RWPE1 (cell line): Measurements from ENCODE around the gene ADAMTS13.
A peak's percentile ranks its signal among the peaks of the same experiment; 100 is the strongest.

Experiments used
- CTCF ChIA-PET: fragments of 350-600 bp; sonication (Branson Sonifier 250); formaldehyde crosslinking; extraction: SDS; loops from one replicate; lab custom pipeline; 2021; lab: Yijun Ruan, JAX
- POLR2A ChIA-PET: fragments of 400-600 bp; formaldehyde crosslinking; extraction: SDS; loops from one replicate; lab custom pipeline; 2020; ENCODE audit warnings: antibody characterized with exemption; ENCODE audit not compliant: low non-redundant PET; lab: Yijun Ruan, JAX
- DNase-seq: peaks from one replicate; pipeline ENCODE4 v3.0.0; 2012; ENCODE audit warnings: low spot score
- H3K27ac ChIP-seq: fragments of 450-650 bp; 2 replicates; pipeline ENCODE4 v1.5.1; 2017
- CTCF ChIP-seq: fragments of 450-650 bp; conservative IDR thresholded peaks from 2 replicates; pipeline ENCODE4 v1.5.1; 2017; ENCODE audit warnings: low read depth, mild to moderate bottlenecking

ADAMTS13 gene

DNA sequence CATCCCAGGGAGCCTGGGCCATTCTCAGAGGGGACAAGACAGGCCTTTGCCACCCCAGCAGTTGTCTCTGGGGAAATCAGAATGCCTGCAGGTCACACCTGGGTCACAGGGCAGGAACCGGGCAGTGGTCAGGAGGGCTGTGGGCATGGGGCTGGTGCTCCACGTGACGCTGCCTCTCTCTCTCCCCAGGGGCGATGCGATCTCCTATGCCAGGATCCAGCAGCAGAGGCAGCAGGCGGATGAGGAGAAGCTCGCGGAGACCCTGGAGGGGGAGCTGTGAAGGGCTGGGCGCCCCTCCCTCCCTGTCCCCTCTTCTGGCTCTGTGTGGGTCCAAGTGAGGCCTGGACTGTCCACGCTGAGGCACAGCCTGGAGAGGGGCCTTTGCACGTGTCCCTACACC, 46.2 kb downstream of the ADAMTS13 start:
- no peak for DNase-seq
- ChIA-PET POLR2A (interaction anchor here (1.8 kb wide), 1 partner anchor 10 kb away, joined by 5 read pairs; the partner anchor contains the start of gene SLC2A6), CTCF (no interaction called here)
- no peak for TF ChIP-seq CTCF
- H3K27ac ChIP-seq: no peak overlapping the region

DNA sequence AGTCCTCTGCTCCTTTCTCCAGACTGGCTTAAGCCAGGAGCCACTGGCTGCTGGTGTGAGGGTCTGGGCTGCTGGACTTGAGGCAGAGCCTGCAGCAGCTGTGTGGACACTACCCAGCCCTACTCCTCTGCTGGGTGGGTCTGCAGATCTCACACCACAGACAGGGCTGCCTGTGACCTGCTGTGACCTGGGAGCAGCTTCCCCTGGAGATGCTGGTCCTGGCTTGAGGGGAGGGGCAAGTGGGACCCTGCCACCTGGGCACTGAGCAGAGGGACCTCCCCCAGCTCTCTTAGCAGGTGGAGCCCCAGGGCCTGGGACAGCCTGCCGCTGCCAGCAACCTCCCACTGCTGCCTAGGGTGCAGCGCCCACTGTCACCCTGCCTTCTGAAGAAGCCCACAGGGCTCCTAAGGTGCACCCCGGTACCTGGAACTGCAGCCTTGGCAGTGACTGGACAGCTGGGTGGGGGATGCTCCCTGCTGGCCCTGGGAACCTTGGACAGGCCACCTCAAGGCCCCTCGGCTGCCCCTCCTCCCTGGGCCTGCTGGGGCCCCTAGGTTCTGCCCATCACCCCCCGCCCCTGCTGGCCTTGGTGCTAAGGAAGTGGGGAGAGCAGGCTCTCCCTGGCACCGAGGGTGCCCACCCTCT, 46.7 kb downstream of the ADAMTS13 start:
- no peak overlapping the region for H3K27ac ChIP-seq
- TF ChIP-seq CTCF: no peak
- ChIA-PET POLR2A (interaction anchor here (1.8 kb wide), 1 partner anchor 9 kb away, joined by 5 read pairs; the partner anchor contains the start of gene SLC2A6), CTCF (no interaction called here)
- no peak for DNase-seq

DNA sequence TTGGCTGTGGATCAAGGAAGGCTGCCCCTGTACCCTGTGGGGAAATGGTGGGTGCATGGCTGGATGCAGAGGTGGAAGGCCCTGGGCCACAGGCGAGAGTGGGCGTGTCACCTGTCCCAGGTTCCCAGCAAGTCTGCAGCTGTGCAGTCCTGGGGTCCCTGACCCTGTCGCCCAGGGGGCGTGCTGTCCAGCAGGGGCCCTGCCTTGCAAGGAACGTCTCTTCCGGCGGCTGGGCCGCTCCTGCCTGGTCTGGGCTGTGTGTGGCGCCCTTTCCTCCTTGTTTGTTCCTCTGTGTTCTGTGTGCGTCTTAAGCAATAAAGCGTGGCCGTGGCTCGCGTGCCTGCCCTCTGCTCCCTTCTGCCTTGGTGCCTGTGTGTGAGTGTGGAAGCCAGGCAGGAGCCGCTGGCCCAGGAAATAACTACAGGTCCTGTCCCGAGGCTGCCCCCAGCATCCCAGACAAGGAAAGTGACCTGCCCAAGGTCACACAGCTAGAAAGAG, 48.3 kb downstream of the ADAMTS13 start:
- H3K27ac ChIP-seq: peak overlapping the region; percentile 74

DNA sequence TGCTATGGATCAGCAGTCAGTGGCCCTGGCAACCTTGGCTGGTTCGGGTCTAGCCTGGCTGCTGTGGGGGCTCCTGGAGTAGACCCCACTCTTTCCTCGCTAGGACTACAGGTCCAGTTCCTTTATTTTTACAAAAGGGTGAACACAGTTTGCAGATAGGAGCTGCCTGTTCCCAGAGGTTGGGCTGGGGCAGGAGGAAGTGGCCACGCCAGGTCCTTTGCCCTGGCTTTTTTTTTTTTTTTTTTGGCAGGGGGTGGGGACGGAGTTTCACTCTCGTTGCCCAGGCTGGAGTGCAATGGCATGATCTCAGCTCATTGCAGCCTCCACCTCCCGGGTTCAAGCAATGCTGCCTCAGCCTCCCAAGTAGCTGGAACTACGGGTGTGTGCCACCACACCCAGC, 48.8 kb downstream of the ADAMTS13 start:
- no peak for DNase-seq
- H3K27ac ChIP-seq: peak overlapping the region; percentile 74
- CTCF ChIA-PET: interaction anchor here (0.9 kb wide), 1 partner anchor 16 kb away, joined by 5 read pairs; no protein-coding TSS in a partner anchor
- POLR2A ChIA-PET: no interaction called here
- TF ChIP-seq CTCF: no peak

More for the DNA sequence above, 48.3 kb downstream of the ADAMTS13 start:
- CTCF ChIA-PET: no interaction called here
- TF ChIP-seq CTCF: no peak
- no peak for DNase-seq
- POLR2A ChIA-PET: no interaction called here

DNA sequence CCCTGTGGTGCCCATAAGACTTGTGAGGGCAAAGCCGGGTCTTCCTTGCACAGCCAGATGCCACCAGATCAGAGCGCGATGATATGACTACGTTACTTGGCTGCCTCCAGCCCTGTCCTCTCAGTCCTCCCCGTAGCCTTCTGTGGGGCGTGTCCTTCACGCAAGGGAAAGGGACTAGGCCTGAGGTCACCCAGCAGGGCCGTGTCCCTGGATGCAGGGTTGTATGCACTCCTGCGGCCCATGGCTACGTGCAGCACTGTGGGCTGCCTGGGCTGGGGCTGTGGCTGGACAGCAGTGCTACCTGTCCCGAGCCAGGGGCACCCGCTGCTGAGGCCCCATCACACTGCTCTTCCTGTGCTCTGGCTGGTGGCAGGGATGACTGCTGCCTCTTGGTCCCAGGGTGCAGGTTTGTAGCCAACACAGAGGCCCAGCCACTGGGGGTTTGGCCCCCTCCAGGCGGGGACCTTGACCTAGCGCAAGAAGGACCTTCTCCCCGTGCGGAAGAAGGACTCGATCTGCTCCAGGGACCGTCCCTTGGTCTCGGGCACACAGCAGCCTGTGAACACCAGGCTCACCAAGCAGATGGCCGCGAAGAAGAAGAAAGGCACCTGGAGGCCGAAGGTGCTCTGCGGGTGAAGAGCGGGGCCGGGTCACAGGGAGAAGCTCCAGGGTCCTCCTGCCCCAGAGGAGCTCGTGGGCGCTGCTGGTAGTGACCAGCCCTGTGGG, 49.5 kb downstream of the ADAMTS13 start:
- ChIA-PET CTCF (interaction anchor here (0.6 to 1.6 kb wide), 5 partner anchors 13 to 187 kb away, joined by 3 to 7 read pairs (median 4); no protein-coding TSS in a partner anchor), POLR2A (interaction anchor here (0.6 kb wide), 1 partner anchor 116 kb away, joined by 5 read pairs; no protein-coding TSS in a partner anchor)
- no peak for DNase-seq
- TF ChIP-seq CTCF: no peak
- peak overlapping the region; percentile 74 for H3K27ac ChIP-seq

DNA sequence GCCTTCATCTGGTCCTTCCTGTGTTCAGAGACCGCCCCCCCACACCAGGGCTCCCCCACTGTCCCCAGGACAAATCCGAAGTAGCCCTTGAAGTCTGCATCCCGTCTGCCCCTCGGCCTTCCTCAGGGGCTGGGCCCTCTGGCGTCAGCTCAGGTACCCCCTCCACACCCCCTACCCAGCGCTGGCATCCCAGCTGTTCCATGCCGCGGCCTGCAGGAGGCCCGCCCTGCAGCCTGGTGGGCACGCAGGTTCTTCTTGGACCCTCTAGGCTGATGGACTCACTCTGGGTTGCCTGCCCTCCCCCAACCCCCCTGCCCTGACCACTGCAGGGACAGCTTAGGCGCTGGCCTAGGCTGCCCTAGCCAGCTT, 50.1 kb downstream of the ADAMTS13 start:
- DNase-seq: no peak
- no peak for TF ChIP-seq CTCF
- POLR2A ChIA-PET: interaction anchor here (0.6 kb wide), 1 partner anchor 117 kb away, joined by 5 read pairs; no protein-coding TSS in a partner anchor
- CTCF ChIA-PET: interaction anchor here (0.6 to 1.6 kb wide), 4 partner anchors 13 to 187 kb away, joined by 3 to 7 read pairs (median 4); no protein-coding TSS in a partner anchor
- H3K27ac ChIP-seq: peak overlapping the region; percentile 74
